Activated CD8-positive, alpha-beta memory T cell treated with anti-CD3 and anti-CD28 coated beads, Interleukin-2, amount 10 ng/mL, durations not matched to agents 7 days and 5 days (primary cell): ENCODE results near the gene CCDC158. TPM values are rescaled to one million over a fixed set of nuclear protein-coding genes. Genes with fewer than 3 reads are reported as not detected.
A peak's percentile ranks its signal among the peaks of the same experiment; 100 is the strongest.

Experiments
- ATAC-seq: fragments of 150-1000 bp; cut with Tn5 transposase; one replicate; pipeline ENCODE4 v1.10.0; 2021; ENCODE audit warnings: moderate library complexity
- CTCF ChIA-PET: fragments of 350-600 bp; sonication (Branson Sonifier 250); formaldehyde crosslinking; loops from one replicate; lab custom pipeline; 2021; ENCODE audit warnings: antibody characterized with exemption; lab: Charles Lee
- DNase-seq: peaks from one replicate; pipeline ENCODE4 v3.0.0-alpha.2; 2020
- H3K27ac Mint-ChIP-seq: one replicate; pipeline ENCODE4 v1.8.0; 2021; ENCODE audit warnings: mild to moderate bottlenecking, mixed read lengths
- H3K27me3 Mint-ChIP-seq: one replicate; pipeline ENCODE4 v1.8.0; 2021; ENCODE audit warnings: mixed read lengths
- H3K36me3 Mint-ChIP-seq: one replicate; pipeline ENCODE4 v1.8.0; 2021; ENCODE audit warnings: mild to moderate bottlenecking, mixed read lengths
- H3K4me1 Mint-ChIP-seq: one replicate; pipeline ENCODE4 v1.8.0; 2021; ENCODE audit warnings: mixed read lengths
- H3K4me3 Mint-ChIP-seq: one replicate; pipeline ENCODE4 v1.8.0; 2021; ENCODE audit warnings: mild to moderate bottlenecking, moderate library complexity, mixed read lengths
- H3K9me3 Mint-ChIP-seq: one replicate; pipeline ENCODE4 v1.8.0; 2022; ENCODE audit warnings: low read depth, mixed read lengths
- total RNA-seq, 2 experiments: library from RNA; stranded (reverse); gene quantifications; one replicate each; pipeline ENCODE4 v1.2.3, GENCODE V29; 2021

CCDC158 gene
- total RNA-seq, 2 experiments from 2014 or later: not detected

DNA sequence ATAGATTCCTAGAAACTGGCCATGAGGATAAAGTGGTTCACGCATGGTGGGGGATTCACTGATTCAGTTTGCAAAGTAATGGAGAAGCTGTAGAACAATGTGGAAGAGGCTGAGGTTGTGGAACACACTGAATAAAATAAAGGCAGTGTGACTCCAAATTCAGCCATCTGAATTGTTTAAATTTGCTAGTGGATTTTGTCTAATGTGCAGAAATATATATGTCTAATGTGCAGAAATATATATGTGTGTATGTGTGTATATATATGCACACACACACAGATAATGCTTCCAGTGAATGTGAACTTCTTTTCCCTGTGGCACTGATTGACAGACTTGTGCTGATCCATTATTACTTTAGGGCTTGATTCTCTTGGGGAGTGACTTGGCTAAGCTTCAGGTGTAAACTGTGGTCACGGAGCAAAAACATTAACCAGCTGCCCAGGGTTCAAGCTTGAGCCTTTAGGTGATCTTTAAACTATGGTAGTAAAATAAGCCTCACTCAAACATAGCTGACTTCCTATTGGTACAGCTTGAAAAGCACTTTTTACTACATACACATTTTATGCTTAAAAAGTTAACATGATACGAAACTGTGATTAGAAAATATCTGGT, 110.9 kb downstream of the CCDC158 start:
- Mint-ChIP-seq H3K4me3 (no peak overlapping the region), H3K27ac (no peak overlapping the region), H3K36me3 (no peaks in the 10 kb centered on the region), H3K9me3 (no peaks in the 10 kb centered on the region), H3K27me3 (peaks cover 55% of the 10 kb centered on the region), H3K4me1 (peaks cover 11% of the 10 kb centered on the region)
- ATAC-seq (no peak), DNase-seq (no peak)
- CTCF ChIA-PET: no interaction called here

DNA sequence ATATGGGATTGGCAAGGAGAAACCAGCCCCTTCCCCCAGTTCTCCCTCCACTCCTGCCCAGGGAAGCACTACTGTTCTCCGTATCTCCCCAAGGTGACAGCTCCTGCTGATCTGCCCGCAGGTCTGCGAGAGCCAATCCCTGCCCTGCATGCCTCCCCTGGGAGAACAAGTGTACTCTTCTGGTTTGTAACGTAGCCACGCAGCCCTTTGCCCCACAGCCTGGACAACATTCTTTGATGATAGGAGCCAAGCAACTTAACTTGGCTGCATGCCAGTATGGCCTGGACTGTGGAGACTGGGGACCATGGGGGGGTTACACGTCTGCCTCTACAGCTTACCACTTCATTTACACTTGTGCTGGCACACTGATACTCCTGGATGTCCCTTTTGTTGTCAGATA, 112.4 kb downstream of the CCDC158 start:
- ATAC-seq (no peak), DNase-seq (no peak)
- Mint-ChIP-seq H3K36me3 (peaks cover under 1% of the 10 kb centered on the region), H3K4me3 (no peak overlapping the region), H3K27me3 (peaks cover 51% of the 10 kb centered on the region), H3K27ac (no peak overlapping the region), H3K4me1 (peaks cover 22% of the 10 kb centered on the region), H3K9me3 (no peaks in the 10 kb centered on the region)
- CTCF ChIA-PET: interaction anchor here (0.6 kb wide), 1 partner anchor 70 kb away, joined by 3 read pairs; no protein-coding TSS in a partner anchor

DNA sequence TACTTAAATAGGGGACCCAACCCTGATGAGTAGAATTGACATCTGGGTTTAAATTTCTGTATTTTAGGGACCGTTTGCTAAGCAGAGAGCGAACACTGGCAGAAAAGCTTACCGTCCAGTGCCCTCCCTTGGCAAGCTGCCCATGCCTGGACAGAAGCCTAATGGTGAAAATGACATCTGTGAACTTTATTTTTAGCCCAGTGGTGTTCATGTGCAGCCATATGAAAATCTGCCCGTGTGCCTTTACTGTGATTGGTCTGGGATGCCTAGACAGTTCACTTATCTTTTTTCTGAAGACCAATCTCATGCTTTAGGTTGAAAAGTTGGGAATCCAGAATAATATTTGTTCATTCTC, 113.3 kb downstream of the CCDC158 start:
- H3K27me3 Mint-ChIP-seq: peaks cover 53% of the 10 kb centered on the region
- peak overlapping the region; percentile 61 for H3K4me3 Mint-ChIP-seq
- peaks cover 3% of the 10 kb centered on the region for H3K36me3 Mint-ChIP-seq
- peaks cover 29% of the 10 kb centered on the region for H3K4me1 Mint-ChIP-seq
- H3K27ac Mint-ChIP-seq: no peak overlapping the region
- CTCF ChIA-PET: interaction anchor here (0.8 to 3.1 kb wide), 4 partner anchors 13 to 128 kb away, joined by 3 to 16 read pairs (median 13); no protein-coding TSS in a partner anchor
- DNase-seq (no peak), ATAC-seq (no peak)
- H3K9me3 Mint-ChIP-seq: no peaks in the 10 kb centered on the region

DNA sequence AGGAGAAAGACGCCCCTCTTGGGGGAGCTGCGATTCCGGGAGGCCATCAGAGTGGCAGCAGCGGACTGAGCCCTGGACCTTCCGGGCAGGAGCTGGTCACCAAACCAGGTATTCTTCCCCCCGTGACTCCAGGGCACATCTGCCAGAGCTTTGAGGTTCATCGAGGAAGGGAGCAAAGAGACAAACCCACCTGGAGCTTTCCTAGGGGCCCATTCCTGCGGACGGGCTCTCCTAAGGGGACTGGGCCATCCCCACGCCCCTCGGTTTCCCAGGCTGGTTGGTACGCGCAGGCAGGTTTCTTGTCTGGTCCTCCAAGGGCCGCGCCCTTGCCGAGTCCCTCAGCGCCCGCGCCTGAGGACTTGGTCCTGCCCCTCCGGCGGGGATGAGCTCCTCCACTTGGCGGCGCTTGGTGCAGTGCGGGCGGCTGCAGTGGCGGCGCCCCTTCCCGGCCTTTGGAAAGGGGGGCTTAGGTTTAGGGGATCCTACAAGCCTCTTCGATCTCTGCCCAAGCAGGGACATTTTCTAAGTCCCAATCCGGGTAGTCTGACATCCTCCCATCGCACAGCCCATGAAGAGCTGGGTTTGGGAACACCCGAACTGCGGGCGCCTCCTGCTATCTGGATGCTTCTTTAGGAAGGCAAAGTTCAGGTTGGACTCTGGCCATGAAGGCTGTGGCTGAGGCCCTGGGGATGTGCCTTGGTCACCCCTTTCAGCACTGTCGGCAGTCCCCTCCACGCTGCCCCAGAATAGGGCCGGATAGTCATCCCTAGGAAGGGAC, 113.9 kb downstream of the CCDC158 start:
- DNase-seq: no peak
- ATAC-seq: no peak
- Mint-ChIP-seq H3K27me3 (peaks cover 56% of the 10 kb centered on the region), H3K4me3 (peak overlapping the region; percentile 61), H3K9me3 (no peaks in the 10 kb centered on the region), H3K27ac (no peak overlapping the region), H3K36me3 (peaks cover 3% of the 10 kb centered on the region), H3K4me1 (peaks cover 34% of the 10 kb centered on the region)
- CTCF ChIA-PET: interaction anchor here (0.8 to 3.1 kb wide), 5 partner anchors 13 to 159 kb away, joined by 3 to 16 read pairs (median 13); partner anchors contain the start of gene NUP54

DNA sequence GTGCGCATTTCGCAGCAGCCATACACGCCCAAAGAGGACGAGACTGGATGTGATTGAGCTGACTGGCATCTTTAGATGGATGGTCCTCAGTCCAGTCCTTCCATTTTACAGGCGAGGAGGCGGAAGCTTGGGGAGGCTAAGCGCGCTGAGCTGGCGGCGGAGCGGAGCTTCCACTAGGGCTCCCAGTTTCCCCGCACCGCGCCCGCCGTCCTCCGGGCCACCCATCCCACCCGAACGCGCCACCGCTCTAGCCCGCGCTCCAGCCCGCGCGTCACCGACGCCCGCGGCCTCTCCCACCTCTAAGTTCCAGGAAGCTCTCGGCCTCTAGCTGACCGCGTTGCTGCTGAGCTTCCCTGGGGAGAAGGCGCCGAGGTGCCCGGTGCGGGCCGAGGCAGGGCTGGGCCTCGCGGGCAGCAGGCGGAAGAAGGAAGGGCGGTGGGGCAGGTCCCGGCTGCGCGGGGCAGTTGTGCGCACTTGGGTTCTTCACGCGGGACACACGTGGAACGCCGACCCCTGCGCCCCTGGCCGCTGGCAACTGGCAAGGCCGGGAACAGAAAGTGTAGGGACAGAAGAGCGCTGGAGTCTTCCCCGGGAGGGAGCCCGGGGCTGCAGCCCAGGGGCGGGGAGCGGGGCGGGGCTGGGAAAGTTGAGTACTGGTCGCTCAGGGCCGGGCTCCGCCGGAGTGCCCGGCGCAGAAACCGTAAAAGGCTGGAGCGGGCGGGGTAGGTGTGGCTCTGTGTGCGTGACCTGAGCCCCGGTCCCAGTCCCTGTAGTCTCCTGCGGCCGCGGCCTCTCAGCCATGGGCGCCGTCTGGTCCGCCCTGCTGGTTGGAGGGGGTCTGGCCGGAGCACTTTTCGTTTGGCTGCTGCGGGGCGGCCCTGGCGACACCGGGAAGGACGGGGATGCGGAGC, 114.7 kb downstream of the CCDC158 start, which contains the start of gene STBD1:
TSS of gene STBD1 (plus strand) at position 763 of the 911 bp plus-strand sequence. CDS start at position 800, 37 bp downstream.
- H3K4me3 Mint-ChIP-seq: peak within 1 kb of the TSS; percentile 61
- peak; percentile 48 for DNase-seq
- H3K9me3 Mint-ChIP-seq: no peaks in the 10 kb centered on the region
- H3K27me3 Mint-ChIP-seq: peaks cover 53% of the 10 kb centered on the region
- H3K27ac Mint-ChIP-seq: peak within 1 kb of the TSS; percentile 57
- peak; percentile 47 for ATAC-seq
- H3K4me1 Mint-ChIP-seq: peaks cover 42% of the 10 kb centered on the region
- peaks cover 4% of the 10 kb centered on the region for H3K36me3 Mint-ChIP-seq
- CTCF ChIA-PET: interaction anchor here (0.9 to 3.1 kb wide), 6 partner anchors 10 to 158 kb away, joined by 3 to 16 read pairs (median 8); partner anchors contain the start of gene NUP54

DNA sequence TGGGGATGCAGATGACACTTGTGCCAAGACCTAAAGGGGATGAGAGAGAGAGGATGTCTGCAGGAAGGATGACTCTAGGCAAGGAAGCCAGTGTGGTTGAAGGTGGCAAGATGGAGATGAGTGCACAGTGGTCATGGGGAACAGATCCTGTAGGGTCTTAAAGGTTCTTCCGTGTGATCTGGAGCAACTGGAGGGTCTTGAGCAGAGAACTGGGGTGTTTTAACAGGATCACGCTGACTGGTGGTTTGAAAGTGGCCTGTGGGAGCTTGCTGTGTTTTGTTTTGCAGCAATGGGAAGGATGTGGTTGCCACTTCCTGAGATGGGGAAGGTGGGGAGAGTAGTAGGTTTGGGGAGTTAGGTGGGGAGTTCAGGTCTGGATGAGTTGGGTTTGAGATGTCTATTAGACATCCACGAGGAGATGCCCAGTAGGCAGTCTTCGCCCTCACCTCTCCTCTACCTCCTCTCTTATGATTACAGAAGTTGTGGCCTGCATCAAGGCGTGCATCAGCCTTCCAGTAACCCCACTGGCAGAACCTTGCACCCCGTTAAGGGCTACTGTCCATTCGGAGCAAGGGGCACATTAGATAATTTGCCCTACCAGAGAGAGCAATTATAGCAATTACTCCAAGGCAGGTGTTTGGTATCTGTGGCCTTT, 115.8 kb downstream of the CCDC158 start:
- peak; percentile 82 for DNase-seq
- H3K36me3 Mint-ChIP-seq: peaks cover 12% of the 10 kb centered on the region

DNA sequence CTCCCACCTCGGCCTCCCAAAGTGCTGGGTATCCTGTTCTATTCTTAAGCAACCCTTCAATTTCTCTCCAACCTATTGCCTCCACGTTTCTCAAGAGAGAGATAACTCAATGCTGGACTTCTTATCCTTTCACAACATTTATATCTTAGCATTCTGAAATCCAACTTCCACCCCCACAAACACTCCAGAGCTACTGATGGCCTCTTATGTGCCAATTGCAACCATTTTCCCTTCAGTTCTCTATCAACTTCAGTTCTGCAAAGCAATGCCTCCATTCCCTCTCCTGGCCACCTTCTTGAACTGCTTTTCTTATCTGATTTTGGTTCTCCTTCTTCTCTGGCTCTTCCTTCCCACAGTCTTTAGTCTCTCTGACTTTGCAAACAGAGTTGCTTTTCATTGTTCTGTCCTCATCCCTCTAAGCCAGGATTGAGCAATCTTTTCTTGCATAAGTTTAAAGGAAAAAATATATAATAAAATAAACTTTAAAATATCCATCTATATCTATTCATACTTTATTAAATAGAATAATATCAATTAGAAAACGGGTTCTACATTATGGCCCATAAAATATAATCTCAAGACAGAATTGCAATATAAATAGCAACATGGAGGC, 118.0 kb downstream of the CCDC158 start:
- Mint-ChIP-seq H3K4me1 (peaks cover 58% of the 10 kb centered on the region), H3K36me3 (peaks cover 28% of the 10 kb centered on the region), H3K27me3 (peaks cover 25% of the 10 kb centered on the region), H3K9me3 (peaks cover 7% of the 10 kb centered on the region), H3K4me3 (no peak overlapping the region), H3K27ac (no peak overlapping the region)
- ATAC-seq: no peak
- CTCF ChIA-PET: no interaction called here
- DNase-seq: no peak

More for the DNA sequence above, 115.8 kb downstream of the CCDC158 start:
- Mint-ChIP-seq H3K4me1 (peaks cover 53% of the 10 kb centered on the region), H3K27me3 (peaks cover 47% of the 10 kb centered on the region), H3K4me3 (peak overlapping the region; percentile 61), H3K9me3 (peaks cover 2% of the 10 kb centered on the region), H3K27ac (peak overlapping the region; percentile 45)
- CTCF ChIA-PET: interaction anchor here (0.9 to 3.1 kb wide), 6 partner anchors 9 to 125 kb away, joined by 4 to 16 read pairs (median 9); no protein-coding TSS in a partner anchor
- peak; percentile 60 for ATAC-seq

DNA sequence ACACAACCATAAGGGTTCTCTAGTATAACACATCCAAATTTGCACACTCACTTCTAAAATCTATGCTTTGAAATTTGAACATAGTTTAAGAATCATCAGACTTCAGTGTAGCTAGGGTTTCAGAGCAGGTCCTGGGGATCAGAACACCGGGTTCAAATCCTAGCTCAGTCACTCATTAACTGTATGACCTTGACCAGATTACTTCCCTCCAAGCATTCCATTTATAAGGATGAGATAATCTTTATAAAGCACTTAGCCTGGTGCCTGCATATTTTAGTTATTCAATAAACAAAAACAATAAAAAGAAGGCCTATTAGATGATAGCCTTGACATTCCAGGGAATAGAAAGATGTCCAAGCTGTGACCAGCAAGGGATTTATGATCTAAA, 119.2 kb downstream of the CCDC158 start:
- Mint-ChIP-seq H3K9me3 (peaks cover 13% of the 10 kb centered on the region), H3K4me3 (no peak overlapping the region), H3K27me3 (peaks cover 17% of the 10 kb centered on the region), H3K4me1 (peaks cover 57% of the 10 kb centered on the region), H3K36me3 (peaks cover 36% of the 10 kb centered on the region), H3K27ac (peak overlapping the region; percentile 88)
- CTCF ChIA-PET: interaction anchor here (0.8 to 2.7 kb wide), 2 partner anchors 13 to 76 kb away, joined by 3 to 11 read pairs; no protein-coding TSS in a partner anchor
- DNase-seq (no peak), ATAC-seq (no peak)

DNA sequence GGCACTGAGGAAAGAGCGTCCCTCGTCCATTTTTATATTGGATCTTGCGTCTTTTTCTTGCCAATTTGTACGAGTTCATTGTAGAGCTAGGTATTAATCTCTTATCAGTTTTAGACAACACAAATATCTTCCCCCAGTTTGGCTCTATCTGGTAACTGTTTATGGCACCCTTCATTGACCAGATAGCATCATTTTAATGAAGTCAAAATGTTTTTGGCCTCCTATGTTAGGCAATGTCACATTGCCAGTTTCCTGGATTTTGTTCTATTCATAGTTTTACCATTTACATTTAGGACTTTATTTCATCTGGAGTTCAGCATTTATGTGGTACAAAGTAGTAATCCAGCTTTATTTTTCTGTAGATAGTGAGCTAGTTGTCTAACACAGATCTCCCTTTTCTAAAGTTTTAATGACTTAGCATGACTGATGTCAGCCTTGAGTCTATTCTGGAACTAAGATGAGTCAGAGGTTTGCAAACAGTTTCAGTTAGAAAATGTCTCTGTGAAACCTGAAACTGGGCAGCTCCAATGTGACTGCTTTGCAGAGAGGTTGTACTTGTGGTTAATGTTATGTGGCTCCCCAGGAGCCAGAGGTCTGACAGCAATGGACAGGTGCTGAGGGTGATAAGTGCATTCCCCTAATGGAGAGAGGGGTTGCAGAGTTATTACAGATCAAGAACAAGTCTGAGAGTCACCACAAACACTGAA, 119.7 kb downstream of the CCDC158 start:
- Mint-ChIP-seq H3K4me1 (peaks cover 55% of the 10 kb centered on the region), H3K9me3 (peaks cover 13% of the 10 kb centered on the region), H3K27ac (peak overlapping the region; percentile 88), H3K27me3 (peaks cover 18% of the 10 kb centered on the region), H3K36me3 (peaks cover 39% of the 10 kb centered on the region), H3K4me3 (no peak overlapping the region)
- CTCF ChIA-PET: interaction anchor here (0.8 to 2.7 kb wide), 2 partner anchors 13 to 76 kb away, joined by 3 to 11 read pairs; no protein-coding TSS in a partner anchor
- DNase-seq (peak; percentile 79), ATAC-seq (peak; percentile 80)

DNA sequence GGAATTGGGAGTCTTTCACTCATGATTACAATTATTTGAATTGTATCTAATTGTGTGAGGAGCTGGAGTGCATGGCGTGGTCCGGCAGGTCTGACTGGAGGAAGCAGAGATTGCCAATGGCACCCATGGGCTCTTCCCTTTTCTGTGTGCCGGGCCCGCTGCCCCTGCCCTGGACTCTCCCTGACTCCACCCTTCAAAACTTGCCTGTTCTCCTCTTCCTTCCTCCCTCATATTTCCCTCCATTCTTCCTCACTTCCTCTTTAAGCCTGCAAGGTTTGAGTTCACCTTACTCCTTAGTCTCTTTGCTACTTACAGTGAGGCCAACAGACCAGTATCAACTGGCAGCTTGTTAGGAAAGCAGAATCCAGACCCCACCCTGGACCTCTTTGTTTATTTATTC, 120.9 kb downstream of the CCDC158 start:
- ATAC-seq (no peak), DNase-seq (no peak)
- peaks cover 23% of the 10 kb centered on the region for H3K27me3 Mint-ChIP-seq
- CTCF ChIA-PET: interaction anchor here (2.7 kb wide), 1 partner anchor 78 kb away, joined by 11 read pairs; no protein-coding TSS in a partner anchor
- peaks cover 16% of the 10 kb centered on the region for H3K9me3 Mint-ChIP-seq
- peaks cover 45% of the 10 kb centered on the region for H3K36me3 Mint-ChIP-seq
- H3K4me3 Mint-ChIP-seq: no peak overlapping the region
- peaks cover 46% of the 10 kb centered on the region for H3K4me1 Mint-ChIP-seq
- H3K27ac Mint-ChIP-seq: peak overlapping the region; percentile 20

DNA sequence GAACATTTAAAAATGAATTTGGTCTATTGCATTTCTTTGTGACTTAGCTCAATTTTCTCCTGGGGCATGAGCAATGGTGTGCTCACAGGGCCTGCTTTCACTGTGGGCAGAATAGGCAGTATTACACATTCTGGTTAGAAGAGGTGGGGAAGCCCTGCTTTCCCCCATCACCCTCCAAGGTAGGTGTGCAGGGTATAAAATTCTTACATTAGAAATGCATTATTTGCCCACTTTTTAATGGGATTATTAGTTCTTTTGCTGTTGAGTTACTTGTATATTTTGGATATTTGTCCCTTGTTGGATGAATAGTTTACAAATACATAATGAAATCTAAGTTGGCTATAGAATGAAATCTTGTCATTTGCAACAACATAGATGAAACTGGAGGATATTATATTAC, 122.7 kb downstream of the CCDC158 start:
- Mint-ChIP-seq H3K4me1 (peaks cover 33% of the 10 kb centered on the region), H3K27me3 (peaks cover 22% of the 10 kb centered on the region), H3K4me3 (no peak overlapping the region), H3K27ac (no peak overlapping the region), H3K36me3 (peaks cover 42% of the 10 kb centered on the region), H3K9me3 (peaks cover 16% of the 10 kb centered on the region)
- CTCF ChIA-PET: no interaction called here
- DNase-seq (no peak), ATAC-seq (no peak)
